ENCODE measurements around the gene CNGB1. TPM values are rescaled to one million over a fixed set of nuclear protein-coding genes. Genes with fewer than 3 reads are reported as not detected.

Gene CNGB1
- total and polyA plus RNA-seq, 2 experiments from 2014 or later = not detected

DNA sequence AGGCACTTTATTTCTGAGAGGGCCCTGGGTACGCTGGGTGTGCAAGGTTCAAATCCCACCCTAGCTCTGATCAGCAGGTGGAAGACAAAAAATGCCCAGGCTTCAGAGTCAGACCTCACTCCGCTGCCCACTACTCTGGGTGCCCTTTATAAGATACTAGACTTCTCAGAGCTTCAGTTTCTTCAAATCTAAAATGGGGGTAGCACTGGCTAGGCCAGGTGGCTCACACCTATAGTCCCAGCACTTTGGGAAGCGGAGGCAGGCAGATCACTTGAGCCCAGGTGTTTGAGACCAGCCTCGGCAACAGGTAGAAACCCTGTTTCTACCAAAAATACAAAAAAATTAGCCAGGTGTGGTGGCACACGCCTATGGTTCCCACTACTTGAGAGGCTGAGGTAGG is 32.0 kb upstream of the CNGB1 start:
- Histone ChIP-seq H3K4me2 (no peak overlapping the region), H3K9me3 (ENCODE audit: low read depth) (no peaks in the 10 kb centered on the region), H3K4me1 (ENCODE audit: insufficient read depth) (peaks cover 17% of the 10 kb centered on the region), H3K4me3 (no peak overlapping the region), H4K20me1 (ENCODE audit: insufficient read depth, poor library complexity, severe bottlenecking) (peaks cover 7% of the 10 kb centered on the region), H2AFZ (no peak overlapping the region), H3K27ac (no peak overlapping the region), H3K9me2 (replicated peaks; ENCODE audit: insufficient read depth) (no peaks in the 10 kb centered on the region), H3K27me3 (no peaks in the 10 kb centered on the region), H3K36me3 (replicated peaks; ENCODE audit: insufficient read depth, low read depth) (no peaks in the 10 kb centered on the region), H3K79me2 (peaks cover 5% of the 10 kb centered on the region)
- no peak for DNase-seq (ENCODE audit: low spot score)
- WGBS (ENCODE audit: low lambda C conversion rate, missing lambda C conversion rate) = 96% methylated on average over 5 of the region's 5 CpGs
- TF ChIP-seq EZH2 (IDR thresholded peaks at IDR 0.05; ENCODE audit: borderline replicate concordance) = no peak
- TF ChIP-seq EZH2phosphoT487 (IDR thresholded peaks at IDR 0.05; ENCODE audit: low read depth, severe bottlenecking, unreplicated experiment) = no peak

DNA sequence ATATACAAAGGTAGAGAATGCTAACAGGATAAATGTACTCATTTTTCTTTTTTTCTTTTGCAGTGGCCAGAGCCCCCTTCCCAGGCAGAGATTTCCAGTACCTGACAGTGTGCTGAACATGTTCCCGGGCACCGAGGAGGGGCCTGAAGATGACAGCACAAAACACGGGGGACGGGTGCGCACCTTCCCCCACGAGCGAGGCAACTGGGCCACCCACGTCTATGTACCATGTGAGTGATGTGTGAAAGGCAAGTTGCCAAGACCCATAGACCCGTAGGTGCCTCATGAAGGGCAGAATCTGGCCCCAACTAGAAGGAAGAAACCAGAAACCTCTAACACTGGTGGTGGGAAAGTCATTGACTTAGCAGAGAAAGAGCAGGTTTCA is 31.5 kb upstream of the CNGB1 start:
- no peak overlapping the region for H3K4me3 ChIP-seq
- peaks cover 17% of the 10 kb centered on the region for H3K4me1 ChIP-seq (ENCODE audit: insufficient read depth)
- WGBS (ENCODE audit: low lambda C conversion rate, missing lambda C conversion rate) = 93% methylated on average over 9 of the region's 9 CpGs
- H3K36me3 ChIP-seq (replicated peaks; ENCODE audit: insufficient read depth, low read depth) = no peaks in the 10 kb centered on the region
- H3K27me3 ChIP-seq = no peaks in the 10 kb centered on the region
- peaks cover 7% of the 10 kb centered on the region for H4K20me1 ChIP-seq (ENCODE audit: insufficient read depth, poor library complexity, severe bottlenecking)
- no peak overlapping the region for H3K27ac ChIP-seq
- H3K9me2 ChIP-seq (replicated peaks; ENCODE audit: insufficient read depth) = no peaks in the 10 kb centered on the region
- TF ChIP-seq EZH2 (IDR thresholded peaks at IDR 0.05; ENCODE audit: borderline replicate concordance) (no peak), EZH2phosphoT487 (IDR thresholded peaks at IDR 0.05; ENCODE audit: low read depth, severe bottlenecking, unreplicated experiment) (no peak)
- TF ChIP-seq, protein P1, sequence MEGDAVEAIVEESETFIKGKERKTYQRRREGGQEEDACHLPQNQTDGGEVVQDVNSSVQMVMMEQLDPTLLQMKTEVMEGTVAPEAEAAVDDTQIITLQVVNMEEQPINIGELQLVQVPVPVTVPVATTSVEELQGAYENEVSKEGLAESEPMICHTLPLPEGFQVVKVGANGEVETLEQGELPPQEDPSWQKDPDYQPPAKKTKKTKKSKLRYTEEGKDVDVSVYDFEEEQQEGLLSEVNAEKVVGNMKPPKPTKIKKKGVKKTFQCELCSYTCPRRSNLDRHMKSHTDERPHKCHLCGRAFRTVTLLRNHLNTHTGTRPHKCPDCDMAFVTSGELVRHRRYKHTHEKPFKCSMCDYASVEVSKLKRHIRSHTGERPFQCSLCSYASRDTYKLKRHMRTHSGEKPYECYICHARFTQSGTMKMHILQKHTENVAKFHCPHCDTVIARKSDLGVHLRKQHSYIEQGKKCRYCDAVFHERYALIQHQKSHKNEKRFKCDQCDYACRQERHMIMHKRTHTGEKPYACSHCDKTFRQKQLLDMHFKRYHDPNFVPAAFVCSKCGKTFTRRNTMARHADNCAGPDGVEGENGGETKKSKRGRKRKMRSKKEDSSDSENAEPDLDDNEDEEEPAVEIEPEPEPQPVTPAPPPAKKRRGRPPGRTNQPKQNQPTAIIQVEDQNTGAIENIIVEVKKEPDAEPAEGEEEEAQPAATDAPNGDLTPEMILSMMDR (IDR thresholded peaks at IDR 0.05; ENCODE audit: poor library complexity) = no peak
- H3K9me3 ChIP-seq (ENCODE audit: low read depth) = no peaks in the 10 kb centered on the region
- no peak overlapping the region for H3K4me2 ChIP-seq
- H3K79me2 ChIP-seq = peaks cover 5% of the 10 kb centered on the region
- H2AFZ ChIP-seq = no peak overlapping the region
- no peak for DNase-seq (ENCODE audit: low spot score)

DNA sequence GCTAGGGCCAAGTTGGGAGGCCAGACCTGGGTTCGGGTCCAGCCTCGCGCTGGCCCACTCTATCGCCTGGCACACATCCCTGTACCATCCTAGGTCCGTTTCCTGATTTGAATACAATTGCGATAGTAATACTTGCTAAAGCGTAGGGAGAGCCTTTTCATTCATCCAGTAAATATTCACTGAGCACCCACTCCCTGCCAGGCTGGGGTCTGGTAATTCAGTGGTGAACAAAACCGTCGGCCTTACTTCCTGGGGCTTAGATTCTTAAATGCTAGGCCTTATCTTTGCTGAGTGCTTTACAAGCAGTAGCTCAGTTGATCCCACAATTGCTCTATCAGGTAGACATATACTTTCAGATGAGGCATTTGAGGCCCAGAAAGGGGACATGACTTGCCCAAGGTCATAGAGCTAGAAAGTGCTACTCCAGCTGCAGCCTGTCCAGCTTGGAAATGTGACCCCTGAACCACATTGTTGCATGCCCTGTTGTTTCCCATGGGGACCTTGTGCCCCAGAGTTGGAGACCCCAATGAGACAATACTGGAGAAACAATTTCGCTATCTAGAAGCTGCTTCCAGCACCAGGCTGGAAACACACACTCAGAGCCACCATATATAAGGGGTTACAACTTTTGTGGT is 31.0 kb upstream of the CNGB1 start:
- H2AFZ ChIP-seq = peak overlapping the region; percentile 67
- peaks cover 5% of the 10 kb centered on the region for H3K79me2 ChIP-seq
- no peak for DNase-seq (ENCODE audit: low spot score)
- no peak overlapping the region for H3K27ac ChIP-seq
- H3K27me3 ChIP-seq = no peaks in the 10 kb centered on the region
- peak overlapping the region; percentile 99 for H3K4me3 ChIP-seq
- TF ChIP-seq EZH2phosphoT487 (IDR thresholded peaks at IDR 0.05; ENCODE audit: low read depth, severe bottlenecking, unreplicated experiment) = no peak
- TF ChIP-seq, protein P1 (IDR thresholded peaks at IDR 0.05; ENCODE audit: poor library complexity) = no peak
- TF ChIP-seq EZH2 (IDR thresholded peaks at IDR 0.05; ENCODE audit: borderline replicate concordance) = no peak
- H3K36me3 ChIP-seq (replicated peaks; ENCODE audit: insufficient read depth, low read depth) = no peaks in the 10 kb centered on the region
- peaks cover 17% of the 10 kb centered on the region for H3K4me1 ChIP-seq (ENCODE audit: insufficient read depth)
- WGBS (ENCODE audit: low lambda C conversion rate, missing lambda C conversion rate) = 38% methylated on average over 10 of the region's 10 CpGs
- peak overlapping the region; percentile 99 for H3K4me2 ChIP-seq
- H3K9me2 ChIP-seq (replicated peaks; ENCODE audit: insufficient read depth) = no peaks in the 10 kb centered on the region
- H3K9me3 ChIP-seq (ENCODE audit: low read depth) = no peaks in the 10 kb centered on the region
- peaks cover 7% of the 10 kb centered on the region for H4K20me1 ChIP-seq (ENCODE audit: insufficient read depth, poor library complexity, severe bottlenecking)

DNA sequence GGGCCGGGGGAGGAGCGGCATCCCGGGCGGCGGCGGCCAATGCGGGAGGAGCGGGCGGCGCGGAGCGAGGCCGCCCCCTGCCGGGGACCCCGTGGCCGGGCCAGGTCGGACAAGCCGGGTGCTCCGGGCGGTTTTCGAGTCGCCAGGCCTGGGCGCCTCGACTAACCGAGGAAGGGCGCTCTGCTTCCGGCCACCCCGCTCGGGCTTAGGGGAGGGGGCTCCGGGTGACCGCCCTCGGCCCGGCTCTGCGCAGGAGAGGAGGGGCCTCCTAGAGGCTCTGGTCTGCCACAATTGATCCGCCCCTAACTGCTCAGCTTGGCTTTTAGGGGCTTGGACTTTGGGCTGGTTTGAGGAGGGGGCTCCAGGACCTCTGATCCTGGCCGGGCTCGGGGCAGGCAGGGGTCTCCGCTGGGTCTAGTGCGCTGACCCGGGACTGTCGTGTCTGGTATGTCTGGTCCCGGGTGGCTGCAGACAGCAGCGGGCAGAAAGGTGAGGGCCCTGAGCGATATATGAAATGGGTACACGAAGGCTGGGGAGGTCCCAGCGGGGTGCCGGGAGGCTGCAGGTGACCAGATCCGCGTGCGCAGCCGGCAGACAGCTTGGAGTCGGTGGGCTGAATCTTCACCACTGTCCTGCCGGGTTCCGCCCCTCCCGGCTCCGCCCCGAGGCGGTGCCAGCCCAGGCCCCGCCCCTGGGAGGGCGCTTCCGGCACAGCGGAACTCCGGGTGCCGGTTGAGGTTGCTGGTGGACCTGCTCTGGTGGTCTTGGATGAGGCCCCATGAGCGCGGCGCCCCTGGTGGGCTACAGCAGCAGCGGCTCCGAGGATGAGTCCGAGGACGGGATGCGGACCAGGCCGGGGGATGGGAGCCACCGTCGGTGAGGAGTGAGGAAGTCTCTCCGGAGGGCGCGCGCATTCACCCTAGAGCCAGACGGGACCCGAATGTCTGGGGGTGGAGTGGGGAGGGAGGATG is 30.1 kb upstream of the CNGB1 start, which contains the start of gene USB1:
USB1 (plus strand) TSS at position 702 of the 971 bp plus-strand sequence; CDS start at position 779, 77 bp downstream.
- Histone ChIP-seq H3K4me2 (peak within 1 kb of the TSS; percentile 99), H3K36me3 (replicated peaks; ENCODE audit: insufficient read depth, low read depth) (no peaks in the 10 kb centered on the region), H3K9me2 (replicated peaks; ENCODE audit: insufficient read depth) (no peaks in the 10 kb centered on the region), H3K9me3 (ENCODE audit: low read depth) (no peaks in the 10 kb centered on the region), H3K27me3 (no peaks in the 10 kb centered on the region), H3K27ac (peak within 1 kb of the TSS; percentile 90), H2AFZ (peak within 1 kb of the TSS; percentile 94), H3K4me3 (peak within 1 kb of the TSS; percentile 99), H4K20me1 (ENCODE audit: insufficient read depth, poor library complexity, severe bottlenecking) (peaks cover 7% of the 10 kb centered on the region), H3K79me2 (peaks cover 5% of the 10 kb centered on the region), H3K4me1 (ENCODE audit: insufficient read depth) (peaks cover 17% of the 10 kb centered on the region)
- peak; percentile 93 for DNase-seq (ENCODE audit: low spot score)
- TF ChIP-seq, protein P1 (IDR thresholded peaks at IDR 0.05; ENCODE audit: poor library complexity) = peak; percentile 74
- TF ChIP-seq EZH2 (IDR thresholded peaks at IDR 0.05; ENCODE audit: borderline replicate concordance) = no peak
- TF ChIP-seq EZH2phosphoT487 (IDR thresholded peaks at IDR 0.05; ENCODE audit: low read depth, severe bottlenecking, unreplicated experiment) = no peak
- 2% methylated on average over 41 of the region's 81 CpGs for WGBS (ENCODE audit: low lambda C conversion rate, missing lambda C conversion rate)
